ENCODE measurements around the gene ATP5MC2.
A peak's percentile ranks its signal among the peaks of the same experiment; 100 is the strongest.
"Not testable (repeated sequence)": the region's sequence is repeated elsewhere in the genome, so short reads cannot be mapped to it uniquely, and the experiment has no call there.

The ATP5MC2 gene

GRCh38 chr12:53675701-53676607, at the start of gene ATP5MC2:
ATP5MC2 (minus strand) TSS chr12:53676083; CDS start chr12:53672614, 3,469 bp downstream.
- DNase-seq = peak; percentile 98 to 99 (median 99)

DNA sequence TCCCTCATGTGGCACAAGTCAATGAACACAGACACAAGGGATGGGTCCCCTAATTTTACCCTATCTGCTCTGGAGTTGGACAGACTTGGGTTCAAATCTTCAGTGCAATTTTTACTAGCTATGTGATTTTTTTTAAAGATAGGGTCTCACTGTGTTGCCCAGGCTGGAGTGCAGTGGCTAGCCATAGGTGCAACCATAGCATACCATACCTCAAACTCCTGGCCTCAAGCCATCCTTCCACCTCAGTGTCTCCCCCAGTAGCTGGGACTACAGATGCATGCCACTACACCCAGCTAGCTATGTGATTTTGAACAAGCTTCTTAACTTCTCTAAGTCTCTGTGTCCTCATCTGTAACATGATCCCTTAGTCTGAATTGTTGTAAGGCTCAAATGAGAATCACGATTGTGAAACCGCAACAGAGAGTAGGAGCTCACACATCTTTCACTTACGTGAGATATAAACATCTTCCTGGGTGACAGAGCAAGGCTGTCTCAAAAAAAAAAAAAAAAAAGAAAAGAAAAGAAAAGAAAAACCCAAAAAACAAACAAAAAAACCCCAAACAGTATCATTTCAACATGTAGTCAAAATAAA, 46.7 kb upstream of the ATP5MC2 start:
- DNase-seq = no peak

- DNase-seq = no peak
These were observed 45.1 kb upstream of the ATP5MC2 start for GRCh38 chr12:53720946-53721345.

GRCh38 chr12:53719649-53720048, 43.8 kb upstream of the ATP5MC2 start:
- DNase-seq = no peak

DNA sequence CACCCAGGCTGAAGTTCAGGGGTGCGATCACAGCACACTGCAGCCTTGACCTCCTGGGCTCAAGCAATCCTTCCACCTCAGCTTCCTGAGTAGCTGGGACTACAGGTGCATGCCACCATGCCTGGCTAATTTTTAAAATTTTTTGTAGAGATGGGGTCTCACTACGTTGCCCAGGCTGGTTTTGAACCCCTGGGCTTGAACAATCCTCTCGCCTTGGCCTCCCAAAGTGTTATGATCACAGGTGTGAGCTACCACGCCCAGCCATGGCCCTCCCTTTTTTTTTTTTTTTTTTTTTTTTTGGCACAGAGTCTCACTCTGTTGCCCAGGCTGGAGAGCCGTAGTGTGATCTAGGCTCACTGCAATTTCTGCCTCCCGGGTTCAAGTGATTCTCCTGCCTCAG, 42.7 kb upstream of the ATP5MC2 start:
- DNase-seq = not testable (repeated sequence)

DNA sequence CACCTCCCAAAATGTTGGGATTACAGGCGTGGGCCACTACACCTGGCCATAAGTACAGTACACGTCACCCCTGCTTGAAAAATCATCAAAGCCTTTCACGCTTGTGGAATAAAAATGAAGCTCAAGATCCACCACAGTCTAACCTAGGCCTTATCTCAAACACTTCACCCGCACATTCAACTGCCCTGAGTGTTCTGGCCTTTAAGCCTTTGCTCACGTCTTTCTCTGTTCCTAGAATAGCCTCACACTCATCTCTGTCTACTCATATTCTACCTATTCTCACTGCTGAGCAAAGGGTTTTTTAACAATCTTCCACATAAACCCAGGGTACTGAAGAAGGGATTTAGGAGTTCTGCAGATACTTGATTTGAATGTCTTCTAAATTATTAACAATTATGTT, 41.4 kb upstream of the ATP5MC2 start:
- DNase-seq = no peak

GRCh38 chr12:53714004-53714403, 38.1 kb upstream of the ATP5MC2 start:
- no peak for DNase-seq

DNA sequence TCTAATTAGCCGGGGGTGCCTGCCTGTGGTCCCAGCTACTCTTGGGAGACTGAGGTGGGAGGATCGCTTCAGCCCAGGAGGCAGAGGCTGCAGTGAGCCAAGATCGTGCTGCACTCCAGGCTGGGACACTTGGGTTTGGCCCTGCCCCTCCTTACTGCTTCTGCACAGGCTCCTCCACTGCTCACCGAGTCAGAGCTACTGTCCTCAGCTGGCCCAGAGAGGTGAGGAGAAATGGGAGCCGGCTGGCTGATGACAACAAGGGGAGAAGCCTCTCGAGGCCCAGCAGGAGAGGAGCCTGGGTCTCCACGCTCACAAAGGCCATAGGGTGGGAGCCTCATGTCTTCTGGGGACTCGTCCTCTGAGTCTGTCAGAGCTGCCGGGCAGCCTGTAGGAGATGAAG, 37.6 kb upstream of the ATP5MC2 start:
- no peak for DNase-seq

DNA sequence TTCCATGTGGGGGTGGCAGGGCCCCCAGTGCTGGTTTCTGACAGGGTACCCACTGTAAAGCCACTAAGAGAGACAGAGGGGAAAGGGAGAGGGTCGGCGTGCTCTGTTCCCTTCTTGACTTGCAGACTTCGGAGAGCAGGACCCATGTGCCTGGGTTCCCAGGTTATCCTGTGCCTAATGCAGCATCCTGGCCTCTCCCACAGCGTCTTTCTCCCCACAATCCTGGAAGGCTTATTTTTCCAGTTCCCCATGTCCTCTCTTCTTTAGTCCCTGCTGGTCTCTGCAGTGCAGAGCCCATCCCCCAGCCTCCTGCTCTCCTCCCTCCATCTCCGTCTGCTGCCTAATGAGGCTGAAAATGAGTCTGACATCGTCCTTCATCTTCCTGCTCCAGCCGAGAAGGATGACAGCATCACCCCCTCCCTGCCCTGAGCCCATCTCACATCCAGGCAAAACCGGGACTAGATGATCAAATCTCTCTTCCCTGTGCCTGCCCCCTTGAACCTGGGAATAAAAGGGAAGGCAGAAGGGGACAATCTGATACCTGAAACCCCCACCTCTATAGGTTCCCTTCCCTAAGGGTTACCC, 36.3 kb upstream of the ATP5MC2 start:
- DNase-seq = no peak

DNA sequence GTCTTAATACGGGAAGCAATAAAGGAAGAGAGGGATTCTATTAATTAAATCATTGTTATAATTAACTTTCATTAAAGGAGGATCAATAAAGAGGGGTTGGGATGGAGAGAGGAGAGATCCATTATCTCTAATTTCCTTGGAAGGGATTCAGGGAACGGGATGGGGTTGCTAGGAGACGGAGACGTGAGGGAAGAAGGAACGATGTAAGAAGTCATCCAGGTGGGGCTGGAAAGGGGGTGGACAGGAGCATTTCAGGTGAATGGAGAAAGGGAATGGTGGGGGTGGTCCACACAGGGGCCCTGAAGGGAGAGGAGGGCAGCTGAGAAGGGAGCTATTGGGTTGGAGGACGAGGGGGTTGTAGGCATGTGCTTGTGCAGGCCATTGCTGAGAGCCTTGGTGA, 34.2 kb upstream of the ATP5MC2 start:
- DNase-seq = no peak

GRCh38 chr12:53709671-53710070, 33.8 kb upstream of the ATP5MC2 start:
- no peak for DNase-seq

DNA sequence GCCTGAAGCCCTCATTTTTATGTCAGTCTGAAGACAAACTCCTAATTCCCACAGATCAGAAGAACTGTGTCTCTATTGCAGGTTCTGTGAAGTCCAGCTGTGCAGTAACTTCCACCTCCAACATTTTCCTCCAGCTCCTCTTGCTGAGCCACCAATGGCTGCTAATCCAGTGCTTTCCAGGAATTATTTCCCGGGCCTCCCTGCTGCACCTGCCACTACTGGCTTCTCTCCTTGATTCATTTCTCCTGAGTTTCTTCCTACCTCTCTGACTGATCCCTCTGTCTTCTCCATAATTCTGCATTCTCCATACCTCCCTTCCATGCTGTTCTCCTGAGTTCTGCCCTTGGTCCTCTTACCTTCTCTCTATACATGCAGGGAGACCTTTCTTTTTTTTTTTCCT, 30.2 kb upstream of the ATP5MC2 start:
- no peak for DNase-seq

DNA sequence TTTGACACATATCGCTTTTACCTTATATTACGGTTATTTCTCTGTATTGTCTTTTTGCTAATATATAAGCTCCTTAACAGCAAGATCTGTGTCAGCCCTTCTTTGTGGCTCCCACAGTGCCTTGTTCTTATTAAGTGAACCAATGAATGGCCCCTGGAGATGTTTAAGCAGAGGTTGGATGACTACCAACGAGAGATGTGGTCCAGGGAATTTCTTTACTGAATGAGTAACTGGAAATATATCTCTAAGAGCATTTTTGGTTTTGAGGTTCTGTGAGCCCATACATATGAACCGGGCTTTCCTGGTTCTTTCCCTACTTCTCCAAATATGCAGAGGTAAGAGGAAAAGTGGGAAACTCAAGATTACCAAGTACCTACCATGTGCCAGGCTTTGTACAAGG, 27.9 kb upstream of the ATP5MC2 start:
- peak; percentile 24 to 56 (median 55) for DNase-seq

- peak; percentile 76 to 84 (median 79) for DNase-seq
These were observed 25.8 kb upstream of the ATP5MC2 start for GRCh38 chr12:53701518-53702264.

DNA sequence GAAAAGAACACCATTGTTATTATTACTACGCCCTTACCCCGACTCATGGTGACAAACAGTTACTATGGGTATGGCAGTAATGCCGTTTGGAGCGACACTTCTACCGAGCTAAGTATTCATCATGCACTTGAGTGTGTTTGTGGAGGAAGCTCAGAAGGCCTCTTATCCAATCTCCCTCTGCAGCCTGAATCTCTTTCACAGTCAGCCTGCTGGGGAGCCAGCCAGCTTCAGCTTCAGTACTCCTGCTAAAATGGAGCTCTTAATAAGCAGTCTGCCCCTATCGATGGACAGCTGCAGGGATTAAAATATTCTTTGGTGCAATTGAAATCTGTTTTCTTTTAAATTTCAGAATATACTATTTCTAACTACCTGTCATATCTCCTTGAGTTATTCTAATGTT, 24.7 kb upstream of the ATP5MC2 start:
- no peak for DNase-seq

DNA sequence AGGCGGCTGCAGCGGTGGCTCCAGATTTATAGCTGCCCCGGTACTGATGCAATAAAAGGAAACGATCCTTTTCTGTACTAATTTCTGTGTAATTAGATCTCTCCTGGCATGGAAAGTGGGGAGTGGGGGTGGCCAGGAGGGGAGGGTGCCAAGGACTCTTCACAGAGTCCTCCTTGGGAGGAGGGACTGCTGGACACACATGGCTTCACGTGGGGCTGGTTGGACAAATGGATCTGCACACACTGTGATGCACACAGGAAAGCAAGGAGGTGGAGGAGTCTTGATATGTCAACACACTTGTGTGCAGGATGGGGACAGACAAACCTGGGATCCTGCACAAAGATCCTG, 23.8 kb upstream of the ATP5MC2 start:
- no peak for DNase-seq

DNA sequence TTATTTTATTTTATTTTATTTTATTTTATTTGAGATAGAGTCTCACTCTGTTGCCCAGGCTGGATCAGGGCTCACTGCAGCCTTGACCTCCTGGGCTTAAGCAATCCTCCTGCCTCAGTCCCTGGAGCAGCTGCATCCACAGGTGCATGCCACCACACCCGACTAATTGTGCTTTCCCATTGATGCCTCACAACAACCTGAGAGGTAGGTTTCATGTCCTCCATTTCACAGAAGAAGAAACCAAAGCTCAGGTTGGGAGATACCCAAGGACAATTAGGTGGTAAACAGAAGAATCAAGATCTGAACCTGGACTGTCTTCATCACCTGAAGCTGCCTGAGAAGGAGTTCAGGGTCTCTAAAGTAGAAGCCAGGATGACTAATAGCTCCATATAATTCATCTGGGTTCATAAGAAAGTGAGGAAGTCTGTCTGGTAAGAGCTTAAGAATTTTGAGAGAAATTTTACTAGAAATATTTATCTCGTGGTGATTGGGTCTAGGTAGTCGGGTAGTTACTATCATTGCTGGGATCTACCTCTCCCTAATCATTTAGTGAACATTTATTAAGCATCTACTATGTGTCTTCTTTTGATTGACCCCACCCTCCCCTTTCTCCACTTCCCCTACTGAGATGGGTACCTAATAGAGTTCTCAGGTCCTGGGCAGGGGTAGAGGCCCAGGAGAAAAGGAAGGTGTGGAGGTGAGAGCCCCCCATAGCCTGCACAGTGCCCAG, 23.2 kb upstream of the ATP5MC2 start:
- no peak for DNase-seq

DNA sequence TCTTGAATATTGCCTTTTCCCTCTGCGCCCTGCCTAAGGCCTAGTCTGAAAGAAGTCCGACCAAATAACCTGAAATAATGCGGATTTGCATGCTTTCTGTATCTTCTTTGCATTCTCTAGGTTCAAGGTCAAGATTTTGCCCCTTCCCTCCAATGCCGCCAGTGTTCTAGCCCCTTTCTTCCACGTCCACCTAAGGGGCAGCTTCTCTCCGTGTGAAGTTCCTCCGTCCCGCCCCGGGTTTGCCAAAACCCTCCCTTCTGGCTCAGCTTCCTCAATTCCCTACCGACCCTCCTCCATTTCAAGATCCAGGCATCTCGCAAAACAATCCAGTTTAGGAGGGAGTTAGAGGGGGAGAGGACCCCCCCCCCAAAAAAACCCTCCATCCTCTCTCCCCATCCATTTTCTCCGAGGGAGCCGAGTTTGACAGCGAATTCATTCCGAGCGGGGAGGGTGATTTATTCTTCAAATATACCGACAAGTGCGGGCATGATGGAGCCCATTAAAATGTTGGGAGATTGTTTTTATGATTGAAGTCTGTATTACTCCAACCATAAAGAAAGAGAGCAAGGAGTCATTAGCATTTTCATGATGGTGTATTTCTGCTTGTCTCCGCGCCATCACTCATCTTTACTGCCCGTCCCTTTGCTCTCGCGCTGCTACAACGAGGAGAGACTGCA, 20.9 kb upstream of the ATP5MC2 start:
- peak in 1 of 3 donors; percentile 11 for DNase-seq

GRCh38 chr12:53696285-53696654, 20.4 kb upstream of the ATP5MC2 start:
- DNase-seq = peak; percentile 33 to 58 (median 49)

DNA sequence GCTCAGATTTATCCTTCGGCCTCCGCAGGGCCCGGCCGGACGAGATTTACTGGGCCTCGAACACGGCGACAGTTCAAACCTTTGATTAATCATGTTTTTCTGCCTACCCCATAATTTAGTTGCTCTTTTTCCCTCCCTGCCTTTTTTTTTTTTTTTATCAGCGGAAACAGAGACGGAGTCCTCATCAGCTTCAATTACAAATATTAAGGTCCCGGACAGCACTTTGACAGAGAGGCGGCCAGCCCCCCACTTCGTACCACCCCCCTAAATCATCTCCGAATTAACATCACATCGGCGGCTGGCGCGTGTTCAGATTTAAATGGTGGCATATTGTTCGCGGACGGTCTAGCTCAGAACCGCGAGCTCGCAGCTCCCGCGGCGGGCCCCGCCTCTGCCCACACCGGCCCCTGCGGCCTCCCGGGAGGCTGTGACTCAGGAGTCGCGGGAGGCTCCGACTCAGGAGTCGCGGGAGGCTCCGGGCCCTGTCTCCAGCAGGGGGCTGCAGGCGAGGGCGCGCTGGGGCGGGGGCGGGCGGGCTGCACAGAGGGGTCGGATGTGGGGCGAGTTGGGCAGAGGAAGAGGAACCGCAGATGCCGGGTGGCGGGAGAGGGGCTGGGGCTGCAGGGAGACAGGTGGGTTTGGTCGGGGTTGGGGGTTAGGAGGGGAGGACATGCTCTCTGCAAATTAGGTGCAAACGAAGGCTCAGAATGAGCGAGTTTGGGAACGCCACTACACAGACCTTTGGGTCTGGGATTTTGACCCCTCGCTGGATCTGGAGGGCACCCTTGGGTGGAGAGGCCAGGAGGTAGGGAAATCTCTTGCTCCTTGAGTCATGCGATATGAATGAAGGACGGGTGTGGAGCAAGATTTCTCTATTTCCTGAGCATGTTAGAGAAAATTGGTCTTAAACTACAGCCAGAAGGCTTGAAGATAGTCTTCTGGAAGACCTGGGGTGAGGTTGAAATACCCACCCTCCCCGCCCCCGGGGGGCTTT, 19.6 kb upstream of the ATP5MC2 start:
- DNase-seq = peak; percentile 59 to 77 (median 63)

DNA sequence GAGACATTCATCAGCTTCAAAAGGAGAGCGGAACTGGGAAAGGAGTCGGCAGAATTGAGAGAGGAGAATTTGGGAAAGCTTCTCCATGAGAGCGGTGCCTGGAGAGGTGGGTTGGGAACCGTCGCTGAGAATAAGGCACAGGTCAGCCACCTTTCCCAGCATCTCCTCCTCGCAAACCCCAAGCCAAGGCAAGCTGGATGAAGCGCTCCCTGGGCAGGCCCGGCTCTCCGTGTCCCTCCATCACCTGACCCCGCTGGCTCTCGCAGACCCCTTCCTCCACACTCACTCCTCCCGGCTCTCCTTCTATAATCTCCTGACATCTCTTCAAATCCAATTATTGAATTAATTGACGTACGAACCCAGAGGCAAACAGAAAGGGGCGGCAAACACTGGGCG, 18.9 kb upstream of the ATP5MC2 start:
- DNase-seq = no peak
